Smooth muscle cell (in vitro differentiated cells): ENCODE results near the gene TXNDC8. TPM values are rescaled to one million over a fixed set of nuclear protein-coding genes. Genes with fewer than 3 reads are reported as not detected.

Experiments used
- DNase-seq: peaks from one replicate; lab custom pipeline; 2025; ENCODE audit not compliant: unreplicated experiment; lab: John Stamatoyannopoulos, UW
- H2AFZ ChIP-seq: fragments of 200-600 bp; sonication (generic); 2 replicates; pipeline ENCODE4 v1.6.0; 2016; ENCODE audit warnings: antibody characterized with exemption, low read depth, mild to moderate bottlenecking
- H3F3A ChIP-seq: fragments of 200-600 bp; sonication (generic); 2 replicates; pipeline ENCODE4 v1.6.0; 2017; ENCODE audit warnings: antibody characterized with exemption, low read depth
- H3K27ac ChIP-seq: fragments of 200-600 bp; sonication (generic); 2 replicates; pipeline ENCODE4 v1.5.1; 2016; ENCODE audit warnings: low read depth, mild to moderate bottlenecking
- H3K27me3 ChIP-seq: fragments of 200-600 bp; sonication (generic); 2 replicates; pipeline ENCODE4 v1.6.1; 2016; ENCODE audit warnings: low read depth, mild to moderate bottlenecking
- H3K36me3 ChIP-seq: fragments of 200-600 bp; sonication (generic); 2 replicates; pipeline ENCODE4 v1.5.1; 2016; ENCODE audit warnings: low read depth
- H3K4me1 ChIP-seq: fragments of 200-600 bp; sonication (generic); 2 replicates; pipeline ENCODE4 v1.5.1; 2016; ENCODE audit warnings: low read depth
- H3K4me2 ChIP-seq: fragments of 200-600 bp; sonication (generic); 2 replicates; pipeline ENCODE4 v1.6.0; 2016; ENCODE audit warnings: mild to moderate bottlenecking
- H3K4me3 ChIP-seq: fragments of 200-600 bp; sonication (generic); 2 replicates; pipeline ENCODE4 v1.5.1; 2016; ENCODE audit warnings: mild to moderate bottlenecking
- H3K79me2 ChIP-seq: fragments of 200-600 bp; sonication (generic); 2 replicates; pipeline ENCODE4 v1.6.0; 2016; ENCODE audit warnings: low read depth, mild to moderate bottlenecking
- H3K9ac ChIP-seq: fragments of 200-600 bp; sonication (generic); 2 replicates; pipeline ENCODE4 v1.6.0; 2016; ENCODE audit warnings: low read depth
- H3K9me3 ChIP-seq: fragments of 200-600 bp; sonication (generic); replicated peaks from 2 replicates; pipeline ENCODE4 v1.5.1; 2016; ENCODE audit warnings: low read depth
- H4K20me1 ChIP-seq: fragments of 200-600 bp; sonication (generic); 2 replicates; pipeline ENCODE4 v1.6.0; 2016; ENCODE audit warnings: low read depth
- WGBS: methylation state at CpG from one replicate; pipeline ENCODE4 v1.1.7; 2016; ENCODE audit warnings: low lambda C conversion rate; 5-methylcytosine and 5-hydroxymethylcytosine counted together
- polyA plus RNA-seq: library from polyadenylated mRNA; unstranded; fragments of >200 nt; fragmentation: Nextera tagmentation; extraction: Ambion mirVana; gene quantifications from 2 replicates; pipeline ENCODE4 v1.2.1, GENCODE V29; 2016
- total RNA-seq: library from RNA; depleted of rRNA; stranded (reverse); fragments of >200 nt; gene quantifications from 2 replicates; pipeline ENCODE4 v1.2.3, GENCODE V29; 2014
- TF ChIP-seq, protein P1 (sequence below): fragments of 200-600 bp; sonication (generic); IDR thresholded peaks from 2 replicates; pipeline ENCODE4 v1.5.1; 2017; ENCODE audit warnings: borderline replicate concordance, mild to moderate bottlenecking, antibody characterized with exemption; ENCODE audit not compliant: insufficient read depth, poor library complexity, severe bottlenecking

Gene TXNDC8
- total and polyA plus RNA-seq, 2 experiments from 2014 or later, result not detected

DNA sequence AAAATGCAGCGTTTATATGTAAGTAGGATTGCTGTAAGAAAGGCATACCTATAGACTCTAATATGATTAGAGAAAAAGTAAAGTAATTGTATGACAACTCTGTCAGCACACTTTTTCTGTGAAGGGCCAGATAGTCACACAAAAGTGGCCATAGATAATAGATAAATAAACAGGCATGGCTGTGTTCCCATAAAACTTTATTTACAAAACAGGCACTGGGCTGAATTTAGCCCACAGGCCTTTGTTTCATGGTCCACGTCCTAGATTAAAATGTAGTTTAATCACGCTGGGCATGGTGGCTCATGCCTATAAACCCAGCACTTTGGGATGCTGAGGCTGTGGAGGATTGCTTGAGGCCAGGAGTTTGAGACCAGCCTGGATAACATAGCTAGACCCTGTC is 8.7 kb upstream of the TXNDC8 start:
- Histone ChIP-seq H3K36me3 (no peaks in the 10 kb centered on the region), H3K27me3 (no peaks in the 10 kb centered on the region), H3K79me2 (no peaks in the 10 kb centered on the region), H3K9ac (no peak overlapping the region), H2AFZ (no peak overlapping the region), H3K4me1 (no peaks in the 10 kb centered on the region), H4K20me1 (no peaks in the 10 kb centered on the region), H3F3A (no peaks in the 10 kb centered on the region), H3K9me3 (no peaks in the 10 kb centered on the region), H3K4me2 (no peak overlapping the region), H3K27ac (no peak overlapping the region), H3K4me3 (no peak overlapping the region)
- TF ChIP-seq, protein P1, sequence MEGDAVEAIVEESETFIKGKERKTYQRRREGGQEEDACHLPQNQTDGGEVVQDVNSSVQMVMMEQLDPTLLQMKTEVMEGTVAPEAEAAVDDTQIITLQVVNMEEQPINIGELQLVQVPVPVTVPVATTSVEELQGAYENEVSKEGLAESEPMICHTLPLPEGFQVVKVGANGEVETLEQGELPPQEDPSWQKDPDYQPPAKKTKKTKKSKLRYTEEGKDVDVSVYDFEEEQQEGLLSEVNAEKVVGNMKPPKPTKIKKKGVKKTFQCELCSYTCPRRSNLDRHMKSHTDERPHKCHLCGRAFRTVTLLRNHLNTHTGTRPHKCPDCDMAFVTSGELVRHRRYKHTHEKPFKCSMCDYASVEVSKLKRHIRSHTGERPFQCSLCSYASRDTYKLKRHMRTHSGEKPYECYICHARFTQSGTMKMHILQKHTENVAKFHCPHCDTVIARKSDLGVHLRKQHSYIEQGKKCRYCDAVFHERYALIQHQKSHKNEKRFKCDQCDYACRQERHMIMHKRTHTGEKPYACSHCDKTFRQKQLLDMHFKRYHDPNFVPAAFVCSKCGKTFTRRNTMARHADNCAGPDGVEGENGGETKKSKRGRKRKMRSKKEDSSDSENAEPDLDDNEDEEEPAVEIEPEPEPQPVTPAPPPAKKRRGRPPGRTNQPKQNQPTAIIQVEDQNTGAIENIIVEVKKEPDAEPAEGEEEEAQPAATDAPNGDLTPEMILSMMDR, result no peak
- 35% methylated on average over 3 of the region's 3 CpGs for WGBS
- no peak for DNase-seq

DNA sequence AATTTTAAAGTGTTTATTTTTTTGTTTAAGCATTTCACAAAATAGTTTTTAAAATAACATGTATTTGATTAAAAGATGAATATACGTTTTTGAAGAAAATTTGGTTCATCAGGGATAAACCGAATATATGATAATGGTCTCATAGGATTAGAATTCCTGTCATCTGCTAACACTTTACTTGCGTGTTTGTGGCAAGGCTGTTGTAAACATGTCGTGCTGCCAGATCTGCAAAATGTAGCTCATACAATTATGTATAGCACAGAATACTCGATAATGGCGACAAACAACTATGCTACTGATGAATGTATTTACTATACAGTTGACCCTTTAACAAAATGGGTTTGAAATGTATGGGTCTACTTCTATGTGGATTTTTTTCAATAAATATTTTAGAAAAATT is 7.2 kb upstream of the TXNDC8 start:
- no peaks in the 10 kb centered on the region for H3K79me2 ChIP-seq
- no peak for DNase-seq
- no peak overlapping the region for H3K4me2 ChIP-seq
- no peaks in the 10 kb centered on the region for H3K27me3 ChIP-seq
- no peaks in the 10 kb centered on the region for H3F3A ChIP-seq
- no peaks in the 10 kb centered on the region for H3K36me3 ChIP-seq
- WGBS, result 81% methylated on average over 6 of the region's 6 CpGs
- no peaks in the 10 kb centered on the region for H3K9me3 ChIP-seq
- H3K4me1 ChIP-seq, result no peaks in the 10 kb centered on the region
- H2AFZ ChIP-seq, result no peak overlapping the region
- no peak overlapping the region for H3K4me3 ChIP-seq
- no peak overlapping the region for H3K9ac ChIP-seq
- TF ChIP-seq, protein P1, result no peak
- H4K20me1 ChIP-seq, result no peaks in the 10 kb centered on the region
- no peak overlapping the region for H3K27ac ChIP-seq

DNA sequence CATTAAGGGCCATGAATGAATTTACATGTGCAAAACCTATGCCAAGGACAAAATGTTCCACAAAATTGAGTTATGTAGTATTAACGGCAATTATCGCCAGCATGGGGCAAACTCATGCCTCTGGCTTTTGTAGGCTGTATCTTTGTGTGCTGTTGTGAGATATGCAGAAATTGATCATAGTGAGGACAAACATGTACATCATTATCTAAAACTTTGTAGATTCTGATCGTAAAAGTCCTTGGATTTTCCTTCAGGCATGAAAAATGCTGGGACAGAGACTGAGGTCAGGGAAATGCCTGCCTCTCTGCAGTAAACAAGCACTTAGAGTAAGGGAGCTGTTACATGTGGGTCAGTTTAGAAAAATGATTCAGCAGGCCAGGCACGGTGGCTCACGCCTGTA is 5.9 kb upstream of the TXNDC8 start:
- WGBS, result 84% methylated on average over 5 of the region's 5 CpGs

DNA sequence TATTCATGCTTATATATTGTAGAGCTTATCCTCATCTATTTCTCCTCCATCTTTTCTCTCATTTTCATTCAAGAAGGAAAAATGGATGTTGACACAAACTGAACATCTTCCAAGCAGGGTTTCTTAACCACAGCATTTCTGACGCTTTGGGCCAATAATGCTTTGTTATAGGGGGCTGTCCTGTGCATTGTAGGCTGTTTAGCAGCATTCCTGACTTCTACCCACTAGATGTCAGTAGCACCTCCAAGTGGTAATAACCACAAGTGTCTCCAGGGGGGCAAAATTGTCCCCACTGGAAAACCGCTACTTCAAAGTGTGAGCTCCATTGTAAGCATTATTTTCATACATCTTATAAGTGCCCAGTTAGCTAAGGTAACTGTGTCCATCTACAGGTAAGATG is 2.6 kb upstream of the TXNDC8 start:
- Histone ChIP-seq H3K9me3 (no peaks in the 10 kb centered on the region), H3K4me1 (no peaks in the 10 kb centered on the region), H3K4me2 (no peak overlapping the region), H3K27me3 (no peaks in the 10 kb centered on the region), H3K79me2 (no peaks in the 10 kb centered on the region), H3K27ac (no peak overlapping the region), H4K20me1 (no peaks in the 10 kb centered on the region), H3K4me3 (no peak overlapping the region), H3K36me3 (no peaks in the 10 kb centered on the region), H3K9ac (no peak overlapping the region), H2AFZ (no peak overlapping the region), H3F3A (no peaks in the 10 kb centered on the region)
- 53% methylated on average over 2 of the region's 2 CpGs for WGBS
- TF ChIP-seq, protein P1, result peak; percentile 10
- no peak for DNase-seq

More for the DNA sequence above, 5.9 kb upstream of the TXNDC8 start:
- TF ChIP-seq, protein P1, result no peak
- no peaks in the 10 kb centered on the region for H3F3A ChIP-seq
- H3K36me3 ChIP-seq, result no peaks in the 10 kb centered on the region
- H3K4me3 ChIP-seq, result no peak overlapping the region
- H4K20me1 ChIP-seq, result no peaks in the 10 kb centered on the region
- H2AFZ ChIP-seq, result no peak overlapping the region
- H3K4me2 ChIP-seq, result no peak overlapping the region
- no peaks in the 10 kb centered on the region for H3K4me1 ChIP-seq
- H3K79me2 ChIP-seq, result no peaks in the 10 kb centered on the region
- no peaks in the 10 kb centered on the region for H3K27me3 ChIP-seq
- no peak for DNase-seq
- no peak overlapping the region for H3K9ac ChIP-seq
- H3K9me3 ChIP-seq, result no peaks in the 10 kb centered on the region
- no peak overlapping the region for H3K27ac ChIP-seq
